Right ventricle myocardium inferior (tissue), 1 donor: ENCODE measurements around the gene NES. TPM values are rescaled to one million over a fixed set of nuclear protein-coding genes. Genes with fewer than 3 reads are reported as not detected.

ENCODE experiments used
- ATAC-seq: fragments of 200-7000 bp; cut with Tn5 transposase; one replicate; pipeline ENCODE4 v1.9.1; 2020; ENCODE audit warnings: mild to moderate bottlenecking, moderate library complexity
- DNase-seq: peaks from one replicate; pipeline ENCODE4 v3.0.0; 2021; ENCODE audit errors: missing footprints
- intact Hi-C: fragments of 100-400 bp; cut with DNase I; formaldehyde crosslinking; loops from one replicate; pipeline ENCODE4 v1.11.0; 2022
- total RNA-seq: library from RNA; stranded (reverse); fragmentation: NEBNext Ultra II Directional; extraction: Animal tissue kit (Norgen Biotek cat#: 25700); gene quantifications from one replicate; pipeline ENCODE4 v1.2.1, GENCODE V29; 2021
- donor health status: DM: no; HTN: yes; CAD: no; lungs with severe emphysema.

The NES gene
- total RNA-seq, 1 donor from 2014 or later: 131 TPM

GRCh38 chr1:156657741-156658319 is 19.4 kb downstream of the NES start:
- DNase-seq: peak; percentile 58
- intact Hi-C loops: loop anchor here (1.0 to 2.0 kb wide), 3 partner anchors 32 to 273 kb away; no protein-coding TSS in a partner anchor
- no peak for ATAC-seq

GRCh38 chr1:156656806-156657740 is 20.1 kb downstream of the NES start:
- intact Hi-C loops: loop anchor here (1.0 to 2.0 kb wide), 2 partner anchors 31 to 72 kb away; no protein-coding TSS in a partner anchor

GRCh38 chr1:156655904-156656516 is 21.2 kb downstream of the NES start:
- DNase-seq: peak; percentile 22
- ATAC-seq: no peak
- intact Hi-C loops: loop anchor here (2.0 kb wide), 1 partner anchor 71 kb away; no protein-coding TSS in a partner anchor

More at GRCh38 chr1:156656806-156657740, 20.1 kb downstream of the NES start:
- ATAC-seq (peak; percentile 57), DNase-seq (peak; percentile 89)

- intact Hi-C loops: no loop called here
- ATAC-seq: no peak
- DNase-seq: peak; percentile 20
Measured at GRCh38 chr1:156655151-156655903, 21.9 kb downstream of the NES start.

GRCh38 chr1:156654700-156655099 is 22.5 kb downstream of the NES start:
- intact Hi-C loops: no loop called here
- ATAC-seq (no peak), DNase-seq (peak; percentile 47)

GRCh38 chr1:156652992-156653355 is 24.2 kb downstream of the NES start:
- no peak for ATAC-seq
- intact Hi-C loops: no loop called here
- peak; percentile 14 for DNase-seq

GRCh38 chr1:156652131-156652991 is 24.8 kb downstream of the NES start:
- peak; percentile 45 for DNase-seq
- intact Hi-C loops: no loop called here
- ATAC-seq: no peak

GRCh38 chr1:156648951-156649350 is 28.3 kb downstream of the NES start:
- intact Hi-C loops: no loop called here
- DNase-seq (peak; percentile 1), ATAC-seq (no peak)

- intact Hi-C loops: no loop called here
- ATAC-seq (no peak), DNase-seq (peak; percentile 60)
Measured at GRCh38 chr1:156648496-156648895, 28.7 kb downstream of the NES start.

- intact Hi-C loops: no loop called here
- peak; percentile 53 for DNase-seq
- no peak for ATAC-seq
Measured at GRCh38 chr1:156647351-156647750, 29.9 kb downstream of the NES start.

GRCh38 chr1:156646738-156647211 is 30.4 kb downstream of the NES start:
- intact Hi-C loops: no loop called here
- ATAC-seq (no peak), DNase-seq (peak; percentile 28)

- DNase-seq (no peak), ATAC-seq (no peak)
- intact Hi-C loops: no loop called here
Measured at GRCh38 chr1:156645666-156646065, 31.5 kb downstream of the NES start.

GRCh38 chr1:156645056-156645455 is 32.2 kb downstream of the NES start:
- intact Hi-C loops: no loop called here
- DNase-seq (peak; percentile 18), ATAC-seq (no peak)

GRCh38 chr1:156644640-156645039 is 32.6 kb downstream of the NES start:
- DNase-seq (no peak), ATAC-seq (no peak)
- intact Hi-C loops: no loop called here

GRCh38 chr1:156644146-156644545 is 33.1 kb downstream of the NES start:
- intact Hi-C loops: no loop called here
- ATAC-seq (no peak), DNase-seq (peak; percentile 11)

GRCh38 chr1:156643778-156644092 is 33.5 kb downstream of the NES start:
- ATAC-seq (no peak), DNase-seq (peak; percentile 31)
- intact Hi-C loops: no loop called here

GRCh38 chr1:156643049-156643777 is 34.0 kb downstream of the NES start:
- DNase-seq (peak; percentile 25), ATAC-seq (no peak)
- intact Hi-C loops: no loop called here
